PC-3 (cell line): ENCODE results near the gene GYPB.
"Not testable (repeated sequence)": the region's sequence is repeated elsewhere in the genome, so short reads cannot be mapped to it uniquely, and the experiment has no call there.

Experiments
- CTCF ChIP-seq: fragments of 300-600 bp; sonication (generic); conservative IDR thresholded peaks from 2 replicates; pipeline ENCODE4 v1.5.1; 2017; ENCODE audit warnings: antibody characterized with exemption, low read depth, mild to moderate bottlenecking, low read length
- EZH2 ChIP-seq: fragments of 300-600 bp; sonication (generic); IDR thresholded peaks from one replicate; pipeline ENCODE4 v1.6.1; 2017; ENCODE audit warnings: antibody characterized with exemption, mild to moderate bottlenecking, low read length; ENCODE audit not compliant: unreplicated experiment
- EZH2phosphoT487 ChIP-seq: fragments of 300-600 bp; sonication (generic); IDR thresholded peaks from 2 replicates; pipeline ENCODE4 v1.6.1; 2018; ENCODE audit warnings: mild to moderate bottlenecking, antibody characterized with exemption, low read length, borderline replicate concordance

GRCh38 chr4:143991761-143992160, 27.4 kb downstream of the GYPB start:
- TF ChIP-seq CTCF, EZH2, EZH2phosphoT487: not testable (repeated sequence)
